Activated CD4-positive, alpha-beta T cell treated with anti-CD3 and anti-CD28 coated beads, Interleukin-2, amount 10 ng/mL, durations not matched to agents 7 days and 5 days (primary cell): ENCODE measurements around the gene FCN3. TPM values are rescaled to one million over a fixed set of nuclear protein-coding genes. Genes with fewer than 3 reads are reported as not detected.

Experiments used
- CTCF ChIA-PET: fragments of 350-600 bp; sonication (Branson Sonifier 250); formaldehyde crosslinking; loops from one replicate; lab custom pipeline; 2021; ENCODE audit warnings: antibody characterized with exemption; lab: Charles Lee
- POLR2A ChIA-PET: fragments of 350-600 bp; sonication (Branson Sonifier 250); formaldehyde crosslinking; loops from one replicate; lab custom pipeline; 2021; ENCODE audit warnings: antibody characterized with exemption; lab: Charles Lee
- DNase-seq: peaks from one replicate; pipeline ENCODE4 v3.0.0-alpha.2; 2020
- H3K27ac Mint-ChIP-seq: one replicate; pipeline ENCODE4 v1.8.0; 2021; ENCODE audit warnings: mild to moderate bottlenecking, moderate library complexity, mixed read lengths
- H3K27me3 Mint-ChIP-seq: one replicate; pipeline ENCODE4 v1.8.0; 2021; ENCODE audit warnings: mixed read lengths
- H3K36me3 Mint-ChIP-seq: one replicate; pipeline ENCODE4 v1.8.0; 2021; ENCODE audit warnings: low read depth, mixed read lengths
- H3K4me1 Mint-ChIP-seq: one replicate; pipeline ENCODE4 v1.8.0; 2021; ENCODE audit warnings: mixed read lengths
- H3K4me3 Mint-ChIP-seq: one replicate; pipeline ENCODE4 v1.8.0; 2021; ENCODE audit warnings: mild to moderate bottlenecking, moderate library complexity, mixed read lengths
- H3K9me3 Mint-ChIP-seq: one replicate; pipeline ENCODE4 v1.8.0; 2021; ENCODE audit warnings: mixed read lengths
- total RNA-seq, 2 experiments: library from RNA; stranded (reverse); gene quantifications; one replicate each; pipeline ENCODE4 v1.2.3, GENCODE V29; 2021

The FCN3 gene
- total RNA-seq, 2 experiments from 2014 or later, result not detected

DNA sequence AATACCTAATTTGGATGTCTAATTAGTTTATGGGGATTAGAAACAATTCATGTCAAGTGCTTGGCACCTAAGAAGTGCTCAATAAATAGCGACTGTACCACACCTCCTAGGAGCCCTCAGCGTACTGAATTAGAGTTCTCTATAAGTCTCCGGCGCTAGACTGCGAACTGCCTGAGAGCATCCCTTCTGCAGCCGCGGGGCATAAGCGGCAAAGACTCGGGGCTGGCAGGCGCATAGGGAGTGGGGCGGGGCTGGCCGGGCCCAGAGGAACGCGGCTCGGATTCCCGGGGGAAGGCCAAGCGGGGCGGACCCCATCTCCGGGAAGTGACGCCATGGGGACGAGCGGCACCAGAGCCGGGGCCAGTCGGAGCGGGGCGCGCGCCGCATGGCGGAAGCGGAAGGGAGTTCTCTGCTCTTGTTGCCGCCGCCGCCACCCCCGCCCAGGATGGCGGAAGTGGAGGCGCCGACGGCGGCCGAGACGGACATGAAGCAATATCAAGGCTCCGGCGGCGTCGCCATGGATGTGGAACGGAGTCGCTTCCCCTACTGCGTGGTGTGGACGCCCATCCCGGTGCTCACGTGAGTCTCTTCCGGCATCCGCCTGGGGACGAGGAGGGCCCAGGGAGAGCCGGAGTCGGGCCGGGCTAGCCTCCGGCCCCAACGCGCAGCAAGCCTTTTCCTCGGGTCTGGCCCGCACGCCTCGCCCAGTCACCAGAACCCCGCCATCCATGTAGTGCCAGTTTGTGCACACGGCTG is 52.6 kb downstream of the FCN3 start, which contains the start of gene TMEM222:
Gene TMEM222 (plus strand): TSS at position 351 of the 756 bp plus-strand sequence. CDS start 35 bp downstream, at position 386.
- peaks cover 44% of the 10 kb centered on the region for H3K4me1 Mint-ChIP-seq
- peak; percentile 97 for DNase-seq

More for the DNA sequence above, 52.6 kb downstream of the FCN3 start, which contains the start of gene TMEM222:
- ChIA-PET CTCF (interaction anchor here (0.9 to 2.0 kb wide), 6 partner anchors 11 to 278 kb away, joined by 3 to 21 read pairs (median 4); partner anchors contain the start of gene SYTL1), POLR2A (interaction anchor here (1.0 kb wide), 1 partner anchor 11 kb away, joined by 6 read pairs; no protein-coding TSS in a partner anchor)
- peak within 1 kb of the TSS; percentile 92 for H3K27ac Mint-ChIP-seq
- H3K4me3 Mint-ChIP-seq, result peak within 1 kb of the TSS; percentile 97
- peaks cover 29% of the 10 kb centered on the region for H3K36me3 Mint-ChIP-seq
- H3K27me3 Mint-ChIP-seq, result peaks cover 3% of the 10 kb centered on the region
- H3K9me3 Mint-ChIP-seq, result no peaks in the 10 kb centered on the region

Other genes with a start within 250 kb of the FCN3 start
- gene SLC9A1, start 219.7 kb downstream of the FCN3 start, total RNA-seq, result 10 to 100 TPM; 24.8 to 32.4 TPM
- 10 to 100 TPM; 32.2 to 33.3 TPM for gene WDTC1, start 140.2 kb downstream of the FCN3 start, total RNA-seq
- gene TMEM222, start 52.7 kb downstream of the FCN3 start, total RNA-seq, result 10 to 100 TPM; 38.4 to 40.2 TPM
- 100 to 1,000 TPM in 1 of 2 experiments, 10 to 100 TPM in 1; 83.5 to 106 TPM for gene SYTL1, start 32.8 kb downstream of the FCN3 start, total RNA-seq
- 1 to 10 TPM; 6.4 to 7.6 TPM for gene MAP3K6, start 7.9 kb downstream of the FCN3 start, total RNA-seq
- gene CD164L2, start 8.5 kb upstream of the FCN3 start, total RNA-seq, result not detected
- under 1 TPM in 1 of 2 experiments, not detected in 1; 0.21 TPM for gene GPR3, start 17.8 kb upstream of the FCN3 start, total RNA-seq
- 100 to 1,000 TPM; 137 to 143 TPM for gene WASF2, start 115.3 kb upstream of the FCN3 start, total RNA-seq
- 10 to 100 TPM; 15.3 to 19.3 TPM for gene AHDC1, start 229.3 kb upstream of the FCN3 start, total RNA-seq